Upper lobe of left lung (tissue), 4 donors: ENCODE measurements around the gene ICE2.

ENCODE experiments used
- EP300 ChIP-seq, 4 donors: sonication (generic); formaldehyde crosslinking; IDR thresholded peaks; one replicate each; pipeline ENCODE4 v1.5.1; 2017; ENCODE audit warnings: antibody characterized with exemption in 4 of 4, control low read depth in 2 of 4
- POLR2A ChIP-seq, 4 donors: fragments of 450-650 bp; IDR thresholded peaks; one replicate each; pipeline ENCODE4 v1.5.1; 2016 to 2017; ENCODE audit warnings: antibody characterized with exemption in 4 of 4, mild to moderate bottlenecking in 2 of 4
- POLR2AphosphoS5 ChIP-seq, 2 donors: sonication (generic); formaldehyde crosslinking; IDR thresholded peaks; one replicate each; pipeline ENCODE4 v1.5.1; 2017; ENCODE audit warnings: antibody characterized with exemption in 2 of 2
- TF ChIP-seq, protein P1 (sequence below), 6 experiments: fragments of 450-650 bp in 4 of 6; fragments of 200-600 bp in 2 of 6; sonication (generic) in 2 of 6; IDR thresholded peaks; one replicate each; pipeline ENCODE4 v1.5.1; 2016 to 2019; ENCODE audit warnings: antibody characterized with exemption in 6 of 6

DNA sequence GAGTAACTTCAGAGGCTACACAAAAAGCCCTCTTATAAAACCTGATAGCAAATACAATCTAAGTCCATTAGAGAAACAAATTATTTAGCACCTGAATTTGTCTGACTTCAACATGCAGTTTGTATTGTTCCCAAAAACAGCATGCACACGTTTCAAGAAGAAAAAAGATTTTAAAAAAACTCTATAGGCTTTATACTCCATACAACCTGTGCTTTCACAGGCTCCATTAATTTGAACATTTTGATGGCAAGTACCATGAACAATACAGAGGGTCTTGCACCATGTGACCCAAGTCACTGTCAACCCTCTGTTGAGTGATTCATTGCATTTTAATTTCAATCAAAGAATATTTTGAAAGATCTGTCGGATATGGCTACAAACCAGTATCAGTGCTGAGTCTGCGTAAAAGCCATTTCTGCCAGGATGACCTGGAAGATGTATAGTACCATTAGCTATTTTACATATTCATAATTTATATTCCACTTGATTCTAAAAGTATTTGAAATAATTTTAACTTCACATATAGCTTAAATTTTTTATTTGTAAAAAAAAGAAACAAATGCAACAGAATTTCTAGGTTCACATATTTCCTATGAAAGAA lies 94.3 kb downstream of the ICE2 start:
- TF ChIP-seq POLR2AphosphoS5 (IDR thresholded peaks at IDR 0.05), result no peak
- TF ChIP-seq, protein P1, sequence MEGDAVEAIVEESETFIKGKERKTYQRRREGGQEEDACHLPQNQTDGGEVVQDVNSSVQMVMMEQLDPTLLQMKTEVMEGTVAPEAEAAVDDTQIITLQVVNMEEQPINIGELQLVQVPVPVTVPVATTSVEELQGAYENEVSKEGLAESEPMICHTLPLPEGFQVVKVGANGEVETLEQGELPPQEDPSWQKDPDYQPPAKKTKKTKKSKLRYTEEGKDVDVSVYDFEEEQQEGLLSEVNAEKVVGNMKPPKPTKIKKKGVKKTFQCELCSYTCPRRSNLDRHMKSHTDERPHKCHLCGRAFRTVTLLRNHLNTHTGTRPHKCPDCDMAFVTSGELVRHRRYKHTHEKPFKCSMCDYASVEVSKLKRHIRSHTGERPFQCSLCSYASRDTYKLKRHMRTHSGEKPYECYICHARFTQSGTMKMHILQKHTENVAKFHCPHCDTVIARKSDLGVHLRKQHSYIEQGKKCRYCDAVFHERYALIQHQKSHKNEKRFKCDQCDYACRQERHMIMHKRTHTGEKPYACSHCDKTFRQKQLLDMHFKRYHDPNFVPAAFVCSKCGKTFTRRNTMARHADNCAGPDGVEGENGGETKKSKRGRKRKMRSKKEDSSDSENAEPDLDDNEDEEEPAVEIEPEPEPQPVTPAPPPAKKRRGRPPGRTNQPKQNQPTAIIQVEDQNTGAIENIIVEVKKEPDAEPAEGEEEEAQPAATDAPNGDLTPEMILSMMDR (IDR thresholded peaks at IDR 0.05), result no peak
- TF ChIP-seq EP300 (IDR thresholded peaks at IDR 0.05), result no peak
- TF ChIP-seq POLR2A (IDR thresholded peaks at IDR 0.05), result no peak
